ENCODE results near the gene SYNE1. TPM values are rescaled to one million over a fixed set of nuclear protein-coding genes. Genes with fewer than 3 reads are reported as not detected.

Gene SYNE1
- total and polyA plus RNA-seq, 4 donors = 10.2 to 105 (median 24.5) TPM

DNA sequence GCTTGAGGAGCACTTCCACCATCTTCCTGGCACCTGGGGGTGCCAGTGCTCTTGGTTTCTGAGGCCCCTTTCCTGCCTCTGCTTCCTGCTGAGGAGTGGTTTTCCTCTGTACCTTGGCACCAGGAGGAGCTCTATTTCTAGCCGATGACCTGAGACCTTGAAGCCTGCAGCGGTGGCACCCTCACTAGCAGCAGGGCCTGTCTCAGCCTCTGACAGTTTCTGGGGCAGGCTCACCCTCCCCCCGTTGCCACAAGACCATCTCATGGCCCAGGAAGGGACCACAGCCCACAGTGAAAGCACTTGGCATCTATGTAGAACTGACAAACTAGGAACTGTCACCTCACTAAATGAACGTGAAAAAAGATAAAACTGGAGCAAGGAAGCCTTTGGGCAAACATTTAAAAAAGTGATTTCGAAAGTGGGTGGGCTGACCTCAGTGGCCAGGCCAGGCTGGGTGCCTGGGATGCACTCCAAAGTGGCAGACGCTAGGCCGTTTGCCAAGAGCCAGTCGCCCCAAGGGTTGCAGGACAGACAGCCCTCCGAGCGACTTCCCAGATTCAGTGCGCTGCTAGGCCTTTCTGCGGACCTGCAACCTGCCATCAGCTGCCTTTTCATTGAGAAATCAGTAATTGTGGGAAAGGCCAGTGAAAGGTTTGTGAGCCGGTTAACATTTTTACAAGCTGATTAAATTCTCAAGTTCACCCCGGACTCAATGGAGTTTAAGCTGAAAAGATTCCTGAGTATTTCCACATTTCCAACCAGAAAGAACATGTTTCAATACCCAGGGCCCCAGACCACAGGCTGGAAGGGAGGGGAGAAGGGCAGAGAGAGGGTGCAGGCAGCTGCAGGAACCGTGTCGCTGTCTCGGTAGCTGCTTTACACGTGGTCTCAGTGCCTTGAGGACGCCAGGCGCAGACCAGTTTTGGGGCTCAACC lies 526.0 kb downstream of the SYNE1 start (continued):
- TF ChIP-seq, protein P1, sequence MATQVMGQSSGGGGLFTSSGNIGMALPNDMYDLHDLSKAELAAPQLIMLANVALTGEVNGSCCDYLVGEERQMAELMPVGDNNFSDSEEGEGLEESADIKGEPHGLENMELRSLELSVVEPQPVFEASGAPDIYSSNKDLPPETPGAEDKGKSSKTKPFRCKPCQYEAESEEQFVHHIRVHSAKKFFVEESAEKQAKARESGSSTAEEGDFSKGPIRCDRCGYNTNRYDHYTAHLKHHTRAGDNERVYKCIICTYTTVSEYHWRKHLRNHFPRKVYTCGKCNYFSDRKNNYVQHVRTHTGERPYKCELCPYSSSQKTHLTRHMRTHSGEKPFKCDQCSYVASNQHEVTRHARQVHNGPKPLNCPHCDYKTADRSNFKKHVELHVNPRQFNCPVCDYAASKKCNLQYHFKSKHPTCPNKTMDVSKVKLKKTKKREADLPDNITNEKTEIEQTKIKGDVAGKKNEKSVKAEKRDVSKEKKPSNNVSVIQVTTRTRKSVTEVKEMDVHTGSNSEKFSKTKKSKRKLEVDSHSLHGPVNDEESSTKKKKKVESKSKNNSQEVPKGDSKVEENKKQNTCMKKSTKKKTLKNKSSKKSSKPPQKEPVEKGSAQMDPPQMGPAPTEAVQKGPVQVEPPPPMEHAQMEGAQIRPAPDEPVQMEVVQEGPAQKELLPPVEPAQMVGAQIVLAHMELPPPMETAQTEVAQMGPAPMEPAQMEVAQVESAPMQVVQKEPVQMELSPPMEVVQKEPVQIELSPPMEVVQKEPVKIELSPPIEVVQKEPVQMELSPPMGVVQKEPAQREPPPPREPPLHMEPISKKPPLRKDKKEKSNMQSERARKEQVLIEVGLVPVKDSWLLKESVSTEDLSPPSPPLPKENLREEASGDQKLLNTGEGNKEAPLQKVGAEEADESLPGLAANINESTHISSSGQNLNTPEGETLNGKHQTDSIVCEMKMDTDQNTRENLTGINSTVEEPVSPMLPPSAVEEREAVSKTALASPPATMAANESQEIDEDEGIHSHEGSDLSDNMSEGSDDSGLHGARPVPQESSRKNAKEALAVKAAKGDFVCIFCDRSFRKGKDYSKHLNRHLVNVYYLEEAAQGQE (IDR thresholded peaks at IDR 0.05) = peak; percentile 66
- TF ChIP-seq, protein P2, sequence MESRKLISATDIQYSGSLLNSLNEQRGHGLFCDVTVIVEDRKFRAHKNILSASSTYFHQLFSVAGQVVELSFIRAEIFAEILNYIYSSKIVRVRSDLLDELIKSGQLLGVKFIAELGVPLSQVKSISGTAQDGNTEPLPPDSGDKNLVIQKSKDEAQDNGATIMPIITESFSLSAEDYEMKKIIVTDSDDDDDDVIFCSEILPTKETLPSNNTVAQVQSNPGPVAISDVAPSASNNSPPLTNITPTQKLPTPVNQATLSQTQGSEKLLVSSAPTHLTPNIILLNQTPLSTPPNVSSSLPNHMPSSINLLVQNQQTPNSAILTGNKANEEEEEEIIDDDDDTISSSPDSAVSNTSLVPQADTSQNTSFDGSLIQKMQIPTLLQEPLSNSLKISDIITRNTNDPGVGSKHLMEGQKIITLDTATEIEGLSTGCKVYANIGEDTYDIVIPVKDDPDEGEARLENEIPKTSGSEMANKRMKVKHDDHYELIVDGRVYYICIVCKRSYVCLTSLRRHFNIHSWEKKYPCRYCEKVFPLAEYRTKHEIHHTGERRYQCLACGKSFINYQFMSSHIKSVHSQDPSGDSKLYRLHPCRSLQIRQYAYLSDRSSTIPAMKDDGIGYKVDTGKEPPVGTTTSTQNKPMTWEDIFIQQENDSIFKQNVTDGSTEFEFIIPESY (IDR thresholded peaks at IDR 0.05) = peak; percentile 73

DNA sequence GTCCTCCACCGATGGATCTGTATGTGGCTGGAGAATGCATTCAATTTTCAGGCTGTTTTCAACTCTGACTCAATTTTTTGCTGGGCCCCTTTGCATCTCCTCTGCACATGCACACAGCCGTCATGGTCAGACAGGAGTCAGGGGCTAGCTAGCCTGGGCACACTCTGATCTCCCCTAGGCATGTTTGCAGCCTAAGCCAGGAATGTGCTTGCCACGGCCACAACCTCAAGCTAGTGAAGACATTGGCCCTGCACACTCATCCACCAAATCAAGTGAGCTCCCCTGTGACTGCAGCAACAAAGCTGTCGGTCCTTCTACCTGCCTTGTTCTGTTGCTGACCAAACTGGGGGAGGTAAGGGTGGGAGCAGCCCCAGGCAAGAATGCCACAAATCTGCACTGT lies 529.2 kb downstream of the SYNE1 start:
- Histone ChIP-seq H3K9ac (ENCODE audit: low read depth in 1 of 2, low read length in 2 of 2) (no peak overlapping the region), H3K4me1 (ENCODE audit: control insufficient read depth in 4 of 4, insufficient read depth in 4 of 4, low read length in 3 of 4) (peaks cover 2 to 22% (median 15%) of the 10 kb centered on the region in 4 donors), H3K36me3 (ENCODE audit: control insufficient read depth in 4 of 4, insufficient read depth in 3 of 4, low read depth in 1 of 4, low read length in 3 of 4) (no peaks in the 10 kb centered on the region), H3K9me3 (ENCODE audit: control insufficient read depth in 4 of 4, low read length in 3 of 4) (no peaks in the 10 kb centered on the region), H3K27ac (ENCODE audit: low read depth in 1 of 2, low read length in 2 of 2) (no peak overlapping the region), H3K4me3 (ENCODE audit: low read depth in 1 of 3, low read length in 3 of 3) (no peak overlapping the region), H3K27me3 (ENCODE audit: control insufficient read depth in 4 of 4, insufficient read depth in 4 of 4, low read length in 3 of 4) (no peaks in the 10 kb centered on the region)
- DNase-seq (ENCODE audit: low spot score) = no peak
- WGBS = 96% methylated on average over 4 of the region's 4 CpGs
- TF ChIP-seq, protein P3, sequence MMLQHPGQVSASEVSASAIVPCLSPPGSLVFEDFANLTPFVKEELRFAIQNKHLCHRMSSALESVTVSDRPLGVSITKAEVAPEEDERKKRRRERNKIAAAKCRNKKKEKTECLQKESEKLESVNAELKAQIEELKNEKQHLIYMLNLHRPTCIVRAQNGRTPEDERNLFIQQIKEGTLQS (IDR thresholded peaks at IDR 0.05) = no peak
- TF ChIP-seq YY1 (IDR thresholded peaks at IDR 0.05) = no peak
- no peak for TF ChIP-seq FOXA2 (IDR thresholded peaks at IDR 0.05)
- TF ChIP-seq HNF4A (conservative IDR thresholded peaks at IDR 0.05) = no peak
- no peak for TF ChIP-seq NR2F2 (IDR thresholded peaks at IDR 0.05)
- no peak for TF ChIP-seq SP1 (IDR thresholded peaks at IDR 0.05)
- no peak for TF ChIP-seq JUND (IDR thresholded peaks at IDR 0.05)

DNA sequence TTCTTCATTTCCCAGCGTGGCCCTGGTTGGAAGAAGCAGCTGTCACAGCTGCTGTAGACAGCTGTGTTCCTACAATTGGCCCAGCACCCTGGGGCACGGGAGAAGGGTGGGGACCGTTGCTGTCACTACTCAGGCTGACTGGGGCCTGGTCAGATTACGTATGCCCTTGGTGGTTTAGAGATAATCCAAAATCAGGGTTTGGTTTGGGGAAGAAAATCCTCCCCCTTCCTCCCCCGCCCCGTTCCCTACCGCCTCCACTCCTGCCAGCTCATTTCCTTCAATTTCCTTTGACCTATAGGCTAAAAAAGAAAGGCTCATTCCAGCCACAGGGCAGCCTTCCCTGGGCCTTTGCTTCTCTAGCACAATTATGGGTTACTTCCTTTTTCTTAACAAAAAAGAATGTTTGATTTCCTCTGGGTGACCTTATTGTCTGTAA lies 537.0 kb downstream of the SYNE1 start:
- H3K4me1 ChIP-seq (ENCODE audit: control insufficient read depth in 4 of 4, insufficient read depth in 4 of 4, low read length in 3 of 4) = peaks cover 0 to 3% (median 0%) of the 10 kb centered on the region in 4 donors
- H3K4me3 ChIP-seq (ENCODE audit: low read depth in 1 of 3, low read length in 3 of 3) = no peak overlapping the region
- WGBS = 68% methylated on average over 7 of the region's 7 CpGs
- H3K27ac ChIP-seq (ENCODE audit: low read depth in 1 of 2, low read length in 2 of 2) = peak overlapping the region in 1 of 2 donors; percentile 19
- no peaks in the 10 kb centered on the region for H3K27me3 ChIP-seq (ENCODE audit: control insufficient read depth in 4 of 4, insufficient read depth in 4 of 4, low read length in 3 of 4)
- no peak overlapping the region for H3K9ac ChIP-seq (ENCODE audit: low read depth in 1 of 2, low read length in 2 of 2)
- no peak for DNase-seq (ENCODE audit: low spot score)
- H3K36me3 ChIP-seq (ENCODE audit: control insufficient read depth in 4 of 4, insufficient read depth in 3 of 4, low read depth in 1 of 4, low read length in 3 of 4) = peaks cover 0 to 30% (median 15%) of the 10 kb centered on the region in 4 donors
- no peaks in the 10 kb centered on the region for H3K9me3 ChIP-seq (ENCODE audit: control insufficient read depth in 4 of 4, low read length in 3 of 4)
- no peak for TF ChIP-seq GABPA (IDR thresholded peaks at IDR 0.05 in 1 of 2, conservative IDR thresholded peaks at IDR 0.05 in 1 of 2)
- TF ChIP-seq, protein P3 (IDR thresholded peaks at IDR 0.05) = no peak
- TF ChIP-seq HNF4A (conservative IDR thresholded peaks at IDR 0.05) = no peak
- TF ChIP-seq, protein P4, sequence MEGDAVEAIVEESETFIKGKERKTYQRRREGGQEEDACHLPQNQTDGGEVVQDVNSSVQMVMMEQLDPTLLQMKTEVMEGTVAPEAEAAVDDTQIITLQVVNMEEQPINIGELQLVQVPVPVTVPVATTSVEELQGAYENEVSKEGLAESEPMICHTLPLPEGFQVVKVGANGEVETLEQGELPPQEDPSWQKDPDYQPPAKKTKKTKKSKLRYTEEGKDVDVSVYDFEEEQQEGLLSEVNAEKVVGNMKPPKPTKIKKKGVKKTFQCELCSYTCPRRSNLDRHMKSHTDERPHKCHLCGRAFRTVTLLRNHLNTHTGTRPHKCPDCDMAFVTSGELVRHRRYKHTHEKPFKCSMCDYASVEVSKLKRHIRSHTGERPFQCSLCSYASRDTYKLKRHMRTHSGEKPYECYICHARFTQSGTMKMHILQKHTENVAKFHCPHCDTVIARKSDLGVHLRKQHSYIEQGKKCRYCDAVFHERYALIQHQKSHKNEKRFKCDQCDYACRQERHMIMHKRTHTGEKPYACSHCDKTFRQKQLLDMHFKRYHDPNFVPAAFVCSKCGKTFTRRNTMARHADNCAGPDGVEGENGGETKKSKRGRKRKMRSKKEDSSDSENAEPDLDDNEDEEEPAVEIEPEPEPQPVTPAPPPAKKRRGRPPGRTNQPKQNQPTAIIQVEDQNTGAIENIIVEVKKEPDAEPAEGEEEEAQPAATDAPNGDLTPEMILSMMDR (IDR thresholded peaks at IDR 0.05; ENCODE audit: low read depth, low read length, missing input control) = no peak
- TF ChIP-seq FOXA2 (IDR thresholded peaks at IDR 0.05) = no peak
- TF ChIP-seq, protein P2 (IDR thresholded peaks at IDR 0.05) = no peak
- TF ChIP-seq, protein P1 (IDR thresholded peaks at IDR 0.05) = no peak
- no peak for TF ChIP-seq SP1 (IDR thresholded peaks at IDR 0.05)
- no peak for TF ChIP-seq HNF4G (IDR thresholded peaks at IDR 0.05)
- TF ChIP-seq EGR1 (IDR thresholded peaks at IDR 0.05; ENCODE audit: low read depth in 2 of 2) = no peak
- TF ChIP-seq JUND (IDR thresholded peaks at IDR 0.05) = no peak
